ENCODE results near the gene TMEM178B. TPM values are rescaled to one million over a fixed set of nuclear protein-coding genes. Genes with fewer than 3 reads are reported as not detected.

TMEM178B gene
- polyA plus RNA-seq, 1 experiment: 0.01 TPM

DNA sequence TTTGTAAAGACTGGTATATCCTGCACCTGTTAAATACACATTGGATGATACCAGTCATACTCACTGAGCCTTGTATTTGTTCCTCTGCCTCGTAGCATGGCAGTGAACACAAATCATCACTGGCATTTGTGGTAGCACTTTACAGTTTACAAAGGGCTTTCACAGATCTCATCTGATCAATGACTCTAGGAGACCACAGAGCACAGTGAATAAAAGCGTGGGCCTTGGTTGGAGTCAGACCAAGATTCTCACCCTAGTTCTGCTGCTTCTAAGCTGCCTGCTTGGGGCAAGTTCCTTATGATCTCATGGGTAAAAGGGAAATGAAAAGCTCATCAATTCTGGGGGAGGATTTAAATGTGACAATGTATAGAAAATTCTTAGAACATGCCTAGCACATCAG lies 347.4 kb downstream of the TMEM178B start:
- H3K27me3 ChIP-seq (ENCODE audit: control insufficient read depth, insufficient read depth, low read length): no peaks in the 10 kb centered on the region
- TF ChIP-seq CTCF (IDR thresholded peaks at IDR 0.05; ENCODE audit: low read depth, low read length): no peak
- H3K27ac ChIP-seq (ENCODE audit: low read depth, low read length): no peak overlapping the region
- no peak for DNase-seq (ENCODE audit: low read depth, low spot score)
- H3K9me3 ChIP-seq (ENCODE audit: control insufficient read depth, insufficient read depth, low read length): peaks cover 11% of the 10 kb centered on the region
- POLR2A ChIA-PET: no interaction called here
- no peak overlapping the region for H3K4me3 ChIP-seq (ENCODE audit: low read depth, low read length)
- CTCF ChIA-PET: no interaction called here

DNA sequence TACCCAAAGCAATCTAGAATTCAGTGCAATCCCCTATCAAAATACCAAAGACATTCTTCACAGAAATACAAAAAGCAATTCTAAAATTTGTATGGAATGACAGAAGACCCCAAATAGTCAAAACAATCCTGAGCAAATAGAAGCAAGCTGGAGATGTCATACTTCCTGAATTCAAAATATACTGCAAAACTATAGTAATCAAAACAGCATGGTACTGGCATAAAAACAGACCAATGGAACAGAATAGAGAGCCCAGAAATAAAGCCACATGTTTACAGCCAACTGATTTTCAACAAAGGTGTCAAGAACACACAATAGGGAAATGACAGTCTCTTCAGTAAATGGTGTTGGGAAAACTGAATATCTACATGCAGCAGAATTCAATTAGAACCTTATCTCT lies 353.3 kb downstream of the TMEM178B start:
- TF ChIP-seq CTCF (IDR thresholded peaks at IDR 0.05; ENCODE audit: low read depth, low read length): no peak
- ChIA-PET POLR2A (interaction anchor here (0.6 kb wide), 1 partner anchor 554 kb away, joined by 3 read pairs; no protein-coding TSS in a partner anchor), CTCF (no interaction called here)

DNA sequence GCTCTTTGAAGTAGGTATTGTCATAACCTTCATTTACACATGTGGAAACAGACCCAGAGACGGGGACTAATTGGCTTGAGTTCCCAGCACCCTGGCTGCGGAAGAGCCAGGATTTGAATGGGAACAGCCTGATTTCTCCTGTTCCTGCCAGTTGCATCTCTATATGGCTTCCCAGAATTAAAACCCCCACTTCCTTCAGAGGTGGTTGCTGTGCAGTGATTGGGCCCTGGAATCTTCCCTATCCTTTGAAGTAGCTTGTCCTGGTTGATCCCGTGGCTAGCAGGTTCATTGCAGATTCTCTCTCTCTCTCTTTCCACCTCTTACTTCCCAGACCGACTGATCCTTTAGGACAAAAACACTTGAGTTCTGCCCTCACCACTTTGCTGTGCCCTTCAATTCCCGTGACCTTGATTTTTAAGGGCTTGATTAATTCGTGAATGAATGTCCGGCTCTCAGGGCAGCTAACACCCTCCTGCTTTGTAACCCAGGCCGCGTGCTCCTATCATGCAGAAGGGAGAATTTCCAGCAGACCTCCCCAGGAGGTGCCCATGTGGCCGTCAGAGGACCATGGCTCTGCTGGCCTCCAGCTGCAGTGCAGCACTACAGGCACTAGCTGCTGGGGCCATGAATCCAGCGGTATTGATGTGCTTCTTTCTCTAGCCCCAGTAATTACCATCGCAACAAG lies 356.7 kb downstream of the TMEM178B start:
- peaks cover 7% of the 10 kb centered on the region for H3K9me3 ChIP-seq (ENCODE audit: control insufficient read depth, insufficient read depth, low read length)
- CTCF ChIA-PET: no interaction called here
- TF ChIP-seq CTCF (IDR thresholded peaks at IDR 0.05; ENCODE audit: low read depth, low read length): no peak
- H3K27me3 ChIP-seq (ENCODE audit: control insufficient read depth, insufficient read depth, low read length): no peaks in the 10 kb centered on the region
- H3K27ac ChIP-seq (ENCODE audit: low read depth, low read length): no peak overlapping the region
- POLR2A ChIA-PET: no interaction called here
- DNase-seq (ENCODE audit: low read depth, low spot score): no peak
- no peak overlapping the region for H3K4me3 ChIP-seq (ENCODE audit: low read depth, low read length)

More for the DNA sequence above, 353.3 kb downstream of the TMEM178B start:
- DNase-seq (ENCODE audit: low read depth, low spot score): no peak
- no peak overlapping the region for H3K4me3 ChIP-seq (ENCODE audit: low read depth, low read length)
- H3K27ac ChIP-seq (ENCODE audit: low read depth, low read length): no peak overlapping the region
- H3K27me3 ChIP-seq (ENCODE audit: control insufficient read depth, insufficient read depth, low read length): no peaks in the 10 kb centered on the region
- H3K9me3 ChIP-seq (ENCODE audit: control insufficient read depth, insufficient read depth, low read length): peaks cover 10% of the 10 kb centered on the region

- CTCF ChIA-PET: no interaction called here
- no peak overlapping the region for H3K4me3 ChIP-seq (ENCODE audit: low read depth, low read length)
- TF ChIP-seq CTCF (IDR thresholded peaks at IDR 0.05; ENCODE audit: low read depth, low read length): no peak
- H3K9me3 ChIP-seq (ENCODE audit: control insufficient read depth, insufficient read depth, low read length): peaks cover 12% of the 10 kb centered on the region
- POLR2A ChIA-PET: no interaction called here
- H3K27me3 ChIP-seq (ENCODE audit: control insufficient read depth, insufficient read depth, low read length): no peaks in the 10 kb centered on the region
- no peak for DNase-seq (ENCODE audit: low read depth, low spot score)
- no peak overlapping the region for H3K27ac ChIP-seq (ENCODE audit: low read depth, low read length)
Measured at GRCh38 chr7:141431140-141431479, 357.2 kb downstream of the TMEM178B start.

DNA sequence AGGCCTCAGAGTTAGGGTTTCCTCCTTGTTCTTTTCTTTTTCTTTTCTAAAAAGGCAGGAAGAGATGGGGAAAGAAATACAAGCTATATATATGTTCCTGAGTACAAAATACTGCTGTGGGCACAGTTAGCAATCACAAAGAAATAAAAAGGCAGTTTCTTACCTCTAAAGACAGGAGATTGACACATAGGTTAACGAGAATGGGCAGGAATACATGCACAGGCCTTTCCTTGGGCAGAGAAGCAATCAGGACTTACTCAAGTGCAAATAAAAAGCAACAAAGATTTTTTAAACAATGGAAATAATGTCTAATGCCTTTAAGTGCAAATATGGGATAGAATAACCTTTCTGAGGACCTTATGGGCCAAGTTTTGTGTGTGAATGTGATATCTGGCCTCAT lies 357.8 kb downstream of the TMEM178B start:
- peaks cover 19% of the 10 kb centered on the region for H3K9me3 ChIP-seq (ENCODE audit: control insufficient read depth, insufficient read depth, low read length)
- CTCF ChIA-PET: no interaction called here

More for the DNA sequence above, 357.8 kb downstream of the TMEM178B start:
- no peak overlapping the region for H3K4me3 ChIP-seq (ENCODE audit: low read depth, low read length)
- POLR2A ChIA-PET: no interaction called here
- no peak for TF ChIP-seq CTCF (IDR thresholded peaks at IDR 0.05; ENCODE audit: low read depth, low read length)
- no peak overlapping the region for H3K27ac ChIP-seq (ENCODE audit: low read depth, low read length)
- no peaks in the 10 kb centered on the region for H3K27me3 ChIP-seq (ENCODE audit: control insufficient read depth, insufficient read depth, low read length)
- no peak for DNase-seq (ENCODE audit: low read depth, low spot score)
